HG03354 (cell line): ENCODE measurements around the gene LUC7L2.
"Not testable (repeated sequence)": the region's sequence is repeated elsewhere in the genome, so short reads cannot be mapped to it uniquely, and the experiment has no call there.

ENCODE experiments used
- ATAC-seq: cut with Tn5 transposase; IDR thresholded peaks from one replicate; pipeline ENCODE4 v1.9.1; 2021; ENCODE audit warnings: mild to moderate bottlenecking; ENCODE audit not compliant: unreplicated experiment, poor library complexity, severe bottlenecking

Gene LUC7L2

DNA sequence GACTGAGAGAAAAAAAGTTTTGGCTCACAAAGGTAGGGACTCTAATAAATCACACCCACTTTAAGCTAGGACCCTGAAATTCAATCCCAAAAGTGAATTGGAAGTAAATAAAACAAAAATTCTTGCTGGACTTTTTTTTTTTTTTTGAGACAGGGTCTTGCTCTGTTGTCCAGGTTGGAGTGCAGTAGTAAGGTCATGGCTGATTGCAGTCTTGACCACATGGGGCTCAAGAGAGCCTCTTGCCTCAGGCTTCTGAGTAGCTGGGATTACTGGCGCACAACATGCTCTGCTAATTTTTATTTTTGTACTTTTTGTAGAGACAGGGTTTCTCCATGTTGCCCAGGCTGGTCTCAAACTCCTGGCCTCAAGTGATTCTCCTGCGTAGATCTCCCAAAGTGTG, 5.0 kb upstream of the LUC7L2 start:
- ATAC-seq: no peak

DNA sequence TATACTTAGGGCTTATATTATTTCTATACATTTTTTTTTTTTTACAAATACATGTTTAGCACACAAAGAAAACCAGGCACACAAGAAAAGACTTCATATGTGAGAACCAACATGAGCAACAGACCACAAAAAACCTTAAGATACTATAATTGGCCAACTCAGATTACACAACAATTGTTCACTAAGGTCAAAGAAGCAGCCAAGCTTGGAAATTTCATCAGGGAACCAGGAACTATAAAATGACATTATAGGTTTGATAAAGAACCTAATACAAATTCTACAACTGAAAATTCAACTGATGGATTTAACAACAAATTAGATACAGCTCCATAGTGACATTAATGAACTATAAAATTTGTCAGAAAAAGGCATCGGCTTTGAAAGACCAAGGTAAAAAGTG, 4.4 kb upstream of the LUC7L2 start:
- ATAC-seq: no peak

DNA sequence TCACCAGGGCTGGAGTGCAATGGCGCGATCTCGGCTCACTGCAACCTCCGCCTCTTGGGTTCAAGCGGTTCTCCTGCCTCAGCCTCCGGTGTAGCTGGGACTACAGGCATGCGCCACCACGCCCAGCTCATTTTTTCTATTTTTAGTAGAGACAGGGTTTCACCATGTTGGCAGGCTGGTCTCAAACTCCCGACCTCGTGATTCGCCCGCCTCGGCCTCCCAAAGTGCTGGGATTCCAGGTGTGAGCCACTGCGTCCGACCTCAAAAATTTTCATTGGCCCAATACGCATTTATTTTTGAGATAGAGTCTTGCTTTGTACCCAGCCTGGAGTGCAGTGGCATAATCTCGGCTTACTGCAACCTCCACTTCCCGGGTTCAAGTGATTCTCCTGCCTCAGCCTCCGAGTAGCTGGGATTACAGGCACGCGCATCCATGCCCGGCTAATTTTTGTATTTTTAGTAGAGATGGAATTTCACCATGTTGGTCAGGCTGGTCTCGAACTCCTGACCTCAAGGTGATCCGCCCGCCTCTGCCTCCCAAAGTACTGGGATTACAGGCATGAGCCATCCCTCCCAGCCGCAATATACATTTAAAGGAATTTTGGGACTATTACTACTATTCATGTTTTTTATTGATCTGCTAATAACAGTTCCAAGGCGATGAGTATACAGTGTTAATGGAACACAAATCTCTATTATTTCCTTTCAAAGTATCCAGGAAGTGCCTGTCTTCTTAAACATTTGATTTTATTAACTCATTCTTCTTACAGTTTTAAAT, 1.8 kb upstream of the LUC7L2 start:
- not testable (repeated sequence) for ATAC-seq

DNA sequence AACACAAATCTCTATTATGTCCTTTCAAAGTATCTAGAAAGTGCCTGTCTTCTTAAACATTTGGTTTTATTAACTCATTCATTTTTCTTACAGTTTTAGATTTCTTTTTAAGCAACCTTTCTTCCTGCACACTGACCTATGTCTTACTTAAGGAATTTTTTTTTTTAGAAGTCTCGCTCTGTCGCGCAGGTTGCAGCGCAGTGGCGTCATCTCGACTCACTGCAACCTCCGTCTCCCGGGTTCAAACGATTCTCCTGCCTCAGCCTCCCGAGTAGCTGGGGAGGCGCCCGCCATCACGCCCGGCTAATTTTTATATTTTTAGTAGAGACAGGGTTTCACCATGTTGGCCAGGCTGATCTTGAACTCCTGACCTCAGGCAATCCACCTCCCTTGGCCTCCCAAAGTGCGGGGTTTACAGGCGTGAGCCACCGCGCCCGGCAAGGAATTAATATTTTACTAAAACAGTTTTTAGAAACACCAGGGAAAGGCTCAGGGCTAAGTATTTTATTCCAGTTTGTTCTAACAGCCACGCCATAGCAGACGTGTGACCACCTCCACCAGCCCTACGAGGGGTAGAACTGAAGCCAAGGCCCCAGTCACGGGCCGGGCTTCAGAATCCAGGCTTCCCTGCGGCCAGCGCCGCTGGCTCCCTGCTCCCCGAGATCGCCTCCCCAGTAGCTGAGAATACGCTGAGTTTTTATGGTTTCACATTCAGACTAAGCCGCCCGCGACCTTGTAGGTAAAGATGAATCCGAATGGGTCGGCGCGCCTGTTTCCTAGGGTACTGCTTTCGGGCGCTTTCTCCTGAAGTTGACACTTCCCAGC, 941 bp upstream of the LUC7L2 start:
- peak; percentile 19 for ATAC-seq

DNA sequence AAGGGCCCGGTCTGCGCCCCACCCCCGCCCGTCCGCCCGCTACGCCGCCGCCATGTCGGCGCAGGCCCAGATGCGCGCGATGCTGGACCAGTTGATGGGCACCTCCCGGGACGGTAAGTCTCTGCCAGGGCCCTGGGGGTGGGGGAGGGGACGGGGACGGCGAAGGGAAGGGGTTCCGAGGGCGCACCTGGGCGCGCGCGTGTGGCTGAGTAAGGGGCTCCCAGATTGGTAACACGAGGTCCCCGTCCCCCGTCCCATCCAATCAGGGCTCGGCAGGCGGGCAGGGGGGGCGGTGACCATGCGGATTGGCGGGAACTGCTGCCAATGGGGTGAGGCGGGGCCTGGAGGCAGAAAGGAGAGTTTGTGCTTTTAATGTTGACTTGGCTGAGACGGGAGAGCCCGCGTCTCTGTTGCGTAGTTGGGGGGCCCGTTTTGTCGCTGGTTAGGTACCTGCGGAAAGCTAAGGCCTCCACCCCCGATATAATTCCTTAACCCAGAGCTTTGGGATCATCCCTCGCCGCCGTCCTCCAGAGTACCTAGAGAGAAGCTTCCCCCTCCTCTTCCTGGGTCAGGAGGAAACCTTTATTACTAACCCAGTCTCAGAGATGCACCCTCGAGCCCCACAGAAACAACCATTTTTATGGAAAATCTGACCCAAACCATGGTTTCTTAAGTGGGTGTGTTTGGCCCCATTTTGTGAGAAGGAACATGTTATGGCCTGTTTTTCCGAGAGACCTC, 685 bp downstream of the LUC7L2 start:
- ATAC-seq: peak; percentile 75

DNA sequence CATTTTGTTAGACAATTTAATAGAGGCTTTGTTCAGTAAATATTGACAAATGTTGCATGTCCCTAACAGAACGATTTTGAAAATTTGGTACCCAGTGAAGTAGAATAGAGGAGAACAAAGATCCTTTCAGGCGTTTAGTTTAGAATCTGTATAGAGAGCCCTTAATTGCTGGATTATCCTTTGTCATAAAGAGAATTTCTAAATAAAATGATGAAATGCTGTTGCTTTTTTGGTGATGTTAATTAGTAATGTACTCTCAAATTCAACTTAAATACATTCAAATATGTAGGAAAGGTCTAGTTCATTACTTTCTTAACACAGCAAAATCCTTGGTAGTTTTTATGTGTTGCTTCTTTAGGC, 1.2 kb downstream of the LUC7L2 start:
- ATAC-seq: no peak

DNA sequence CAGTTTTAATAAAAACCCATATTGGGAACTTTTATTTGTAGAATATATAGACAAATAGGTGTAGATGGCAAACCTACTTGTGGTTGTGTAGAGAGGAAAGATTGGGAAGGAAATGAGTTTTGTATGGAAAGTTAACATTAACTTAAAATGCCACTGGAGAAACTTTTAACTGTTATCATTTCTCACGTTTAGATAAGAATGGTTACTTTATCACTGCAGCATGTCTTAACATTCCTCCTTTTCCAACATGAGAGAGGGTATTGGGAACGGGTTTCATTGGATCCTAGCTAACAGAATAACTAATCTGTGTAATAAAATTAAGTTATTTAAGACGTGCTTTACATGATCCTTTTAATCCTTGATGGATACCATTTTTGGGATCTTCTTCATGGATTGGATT, 1.8 kb downstream of the LUC7L2 start:
- ATAC-seq: no peak

DNA sequence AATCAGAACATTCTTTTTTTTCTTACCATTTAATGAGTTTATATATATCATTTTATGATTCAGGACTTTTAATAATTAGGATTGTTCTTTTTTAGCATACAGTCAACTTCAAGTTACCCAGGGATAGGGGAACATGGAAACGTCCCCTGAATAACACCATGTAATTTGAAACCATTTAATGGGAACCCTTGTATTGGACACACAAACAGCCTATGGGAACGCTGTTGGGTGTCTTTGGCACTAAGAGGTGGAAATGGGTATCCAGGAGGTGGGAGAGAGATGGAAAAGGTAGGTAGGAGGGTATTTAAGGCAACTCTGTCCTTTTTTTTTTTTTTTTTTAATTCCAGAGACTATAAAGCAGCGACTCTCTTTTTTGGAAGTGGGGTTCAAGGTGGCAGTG, 2.6 kb downstream of the LUC7L2 start:
- no peak for ATAC-seq

DNA sequence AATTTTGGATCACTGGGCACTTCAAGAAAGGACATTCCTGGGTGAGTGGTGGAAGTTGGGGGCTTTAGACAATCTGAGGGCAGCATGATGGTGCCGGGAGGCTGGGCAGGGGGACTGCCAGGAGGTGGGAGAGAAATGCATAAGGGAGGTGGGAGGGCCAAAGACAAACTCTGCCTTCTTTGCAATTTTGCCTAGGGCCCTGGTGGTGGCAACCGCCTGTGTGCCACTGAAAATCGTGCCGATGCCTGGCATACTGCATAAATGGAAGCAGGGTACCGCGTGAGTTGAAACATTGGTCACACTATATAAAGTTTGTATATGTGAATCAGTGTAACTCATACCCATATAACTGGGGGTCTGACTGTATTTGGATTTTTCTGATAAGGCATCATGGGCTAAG, 3.3 kb downstream of the LUC7L2 start:
- no peak for ATAC-seq

DNA sequence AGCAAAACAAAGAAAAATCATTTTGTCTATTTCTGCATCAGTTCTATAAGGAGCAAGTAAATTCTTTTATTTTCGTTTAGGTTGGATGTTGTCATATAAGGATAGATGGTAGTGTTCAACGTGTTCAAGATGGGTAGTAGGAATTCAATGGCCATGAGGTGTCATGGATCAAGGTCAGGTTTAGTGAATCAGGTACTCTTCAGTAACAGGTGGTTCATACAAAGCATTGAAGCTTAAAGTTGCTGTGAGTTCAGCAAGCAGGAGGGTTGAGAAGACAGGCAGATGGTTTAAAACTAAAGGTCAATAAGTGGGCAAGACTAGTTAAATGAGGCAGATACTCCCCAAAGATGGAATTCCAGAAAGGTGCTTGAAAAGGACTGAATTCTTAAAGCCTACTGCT, 5.6 kb downstream of the LUC7L2 start:
- no peak for ATAC-seq

DNA sequence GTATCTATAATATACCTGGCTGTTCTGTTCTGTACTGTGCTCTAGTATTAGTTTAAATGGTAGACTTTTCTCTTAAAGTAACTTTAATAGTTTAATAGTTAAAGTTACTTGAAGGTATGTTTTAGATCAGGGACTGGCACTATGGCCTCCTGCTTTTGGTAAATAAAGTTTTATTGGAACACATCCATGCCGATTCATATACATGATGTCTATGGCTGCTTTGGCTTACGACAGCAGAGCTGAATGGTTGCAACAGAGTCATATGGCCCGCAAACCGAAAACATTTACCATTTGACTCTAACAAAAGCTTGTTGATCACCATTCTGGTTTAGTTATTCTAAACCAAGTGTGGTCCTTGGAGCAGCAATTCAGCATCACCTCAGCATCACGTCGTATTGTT, 6.7 kb downstream of the LUC7L2 start:
- no peak for ATAC-seq

DNA sequence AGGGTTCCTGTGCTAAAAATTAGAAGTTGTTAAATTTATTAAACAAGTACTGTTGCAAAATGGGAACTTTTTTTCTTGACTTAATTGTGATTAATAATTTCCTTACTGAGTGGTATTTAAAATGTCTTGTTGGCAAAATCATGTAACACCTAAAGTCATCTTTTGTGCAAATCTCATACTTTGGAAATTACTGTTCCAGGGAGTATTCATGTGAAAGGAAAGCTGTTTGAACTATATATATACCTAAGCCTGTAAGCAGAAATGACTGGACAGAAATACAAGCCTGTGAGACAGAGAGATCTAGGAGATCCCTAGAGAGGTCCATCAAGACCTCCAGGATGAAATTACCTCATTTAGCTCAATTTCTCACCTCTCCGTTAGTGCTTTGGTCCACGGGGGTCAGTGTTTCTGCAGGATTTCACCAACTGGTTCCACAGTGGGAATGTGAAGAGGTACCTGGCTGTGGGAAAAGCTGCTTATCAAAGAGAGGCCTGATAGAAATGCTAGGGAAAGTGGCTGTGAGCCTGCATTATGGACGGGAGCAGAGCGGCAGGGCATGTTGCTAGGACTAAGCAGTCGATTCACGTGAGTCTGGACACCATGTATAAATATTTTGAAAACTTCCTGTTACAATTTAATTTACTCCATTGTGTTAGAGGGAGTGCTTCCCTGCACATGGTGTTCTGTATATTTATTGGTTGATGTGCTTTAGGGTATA, 7.9 kb downstream of the LUC7L2 start:
- ATAC-seq: no peak

DNA sequence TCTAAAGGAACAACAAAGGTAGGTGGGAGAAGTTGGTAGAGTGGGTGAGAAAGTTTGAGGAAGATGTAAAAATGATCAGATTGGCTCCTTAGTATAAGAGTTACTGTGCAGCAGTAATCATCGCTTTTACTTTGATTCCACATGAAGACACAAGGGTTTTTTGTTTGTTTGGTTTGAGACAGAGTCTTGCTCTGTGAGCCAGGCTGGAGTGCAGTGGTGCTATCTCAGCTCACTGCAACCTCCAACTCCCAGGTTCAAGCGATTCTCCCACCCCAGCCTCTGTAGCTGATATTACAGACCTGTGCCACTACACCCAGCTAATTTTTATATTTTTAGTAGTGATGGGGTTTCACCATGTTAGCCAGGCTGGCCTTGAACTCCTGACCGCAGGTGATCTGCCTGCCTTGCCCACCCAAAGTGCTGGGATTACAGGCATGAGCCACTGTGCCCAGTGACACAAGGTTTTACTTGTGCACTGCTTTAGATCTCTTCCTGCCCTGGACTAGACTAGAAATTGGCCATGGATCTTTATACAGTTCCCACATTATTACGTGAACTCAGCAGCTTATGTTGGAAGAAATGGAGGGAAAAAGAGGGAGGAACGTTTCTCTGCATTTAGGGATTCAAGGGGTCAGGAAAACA, 10.7 kb downstream of the LUC7L2 start:
- ATAC-seq: no peak

DNA sequence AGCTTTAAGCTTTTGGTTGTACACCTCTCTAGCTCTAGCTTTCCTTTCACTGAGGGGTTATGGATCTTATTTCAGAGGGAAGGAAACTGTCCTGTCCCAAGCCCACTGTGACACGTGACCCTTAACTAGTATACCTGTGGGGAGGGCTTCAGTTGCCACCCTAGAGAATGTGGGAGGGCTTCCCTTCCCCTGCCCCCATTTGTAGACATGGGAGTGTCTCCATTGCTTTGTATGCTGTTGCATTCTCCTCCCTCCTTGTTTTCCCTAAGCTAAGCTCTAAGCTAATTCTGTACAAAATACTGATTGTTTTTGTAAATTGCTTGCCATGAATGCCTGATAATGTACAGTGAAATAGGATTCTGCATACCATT, 11.2 kb downstream of the LUC7L2 start:
- ATAC-seq: no peak

DNA sequence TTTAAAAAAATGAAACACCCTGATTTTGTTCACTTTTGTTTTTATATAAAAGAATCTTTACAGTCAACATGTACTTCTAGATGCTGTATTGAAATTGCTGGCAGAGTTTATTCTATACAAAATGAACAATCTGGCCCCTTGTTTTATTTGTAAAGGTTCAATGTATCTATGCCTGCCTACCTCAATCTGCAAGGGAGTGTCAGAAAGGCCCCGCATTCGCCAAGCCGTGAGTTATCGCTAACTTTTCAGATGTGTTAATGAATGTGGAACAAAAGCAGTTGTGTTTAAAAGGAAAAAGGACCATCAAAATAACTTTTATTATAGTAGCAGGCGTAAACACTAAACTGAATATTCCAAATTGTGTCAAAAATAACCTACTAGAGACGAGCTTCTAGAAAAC, 14.6 kb downstream of the LUC7L2 start:
- ATAC-seq: no peak

DNA sequence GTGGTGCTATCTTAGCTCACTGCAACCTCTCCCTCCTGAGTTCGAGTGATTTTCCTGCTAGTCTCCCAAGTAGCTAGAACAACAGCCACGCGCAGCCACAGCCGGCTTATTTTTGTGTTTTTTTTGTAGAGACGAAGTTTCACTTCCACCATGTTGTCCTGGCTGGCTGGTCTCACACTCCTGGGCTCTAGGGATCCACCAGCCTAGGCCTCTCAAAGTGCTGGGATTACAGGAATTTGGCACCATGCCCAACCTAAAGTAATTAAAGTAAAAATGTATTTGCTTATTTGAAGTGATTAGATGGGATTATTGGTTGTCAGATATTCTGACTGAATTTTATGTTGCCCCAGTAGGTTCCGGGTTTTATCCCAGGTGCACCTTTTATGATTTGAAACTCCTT, 22.7 kb downstream of the LUC7L2 start:
- no peak for ATAC-seq

DNA sequence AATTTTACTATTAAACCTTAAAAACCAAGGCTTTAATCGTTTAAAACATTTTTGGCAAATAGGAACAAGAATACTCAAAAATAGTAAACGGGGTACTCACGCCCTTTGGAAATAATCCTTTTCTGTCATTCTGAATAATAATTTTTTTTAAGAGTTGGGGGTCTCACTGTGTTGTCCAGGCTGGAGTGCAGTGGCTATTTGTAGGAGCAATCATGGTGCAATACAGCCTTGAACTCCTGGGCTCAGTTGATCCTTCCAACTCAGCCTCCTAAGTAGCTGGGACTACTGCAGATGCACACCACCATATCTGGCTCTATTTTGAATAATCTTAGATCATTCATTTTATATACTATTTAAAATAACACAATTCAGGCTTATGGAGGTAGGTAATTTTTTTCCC, 24.9 kb downstream of the LUC7L2 start:
- no peak for ATAC-seq

DNA sequence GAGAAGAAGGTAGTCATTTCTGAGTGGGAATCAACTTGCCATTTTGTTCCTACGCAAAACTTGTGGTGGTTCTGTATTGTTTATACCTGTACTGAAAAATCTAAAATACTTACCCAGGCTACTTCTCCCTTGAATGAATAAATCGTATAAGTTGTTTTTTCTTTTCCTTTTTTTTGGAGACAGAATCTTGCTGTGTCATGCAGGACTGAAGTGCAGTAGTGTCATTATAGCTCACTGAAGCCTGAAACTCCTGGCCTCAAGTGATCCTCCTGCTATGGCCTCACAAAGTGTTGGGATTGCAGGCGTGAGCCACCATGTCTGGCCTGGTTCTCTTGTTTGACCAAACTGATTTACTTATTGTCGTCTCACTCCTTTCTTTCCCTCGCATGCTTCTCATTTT, 27.9 kb downstream of the LUC7L2 start:
- ATAC-seq: no peak

DNA sequence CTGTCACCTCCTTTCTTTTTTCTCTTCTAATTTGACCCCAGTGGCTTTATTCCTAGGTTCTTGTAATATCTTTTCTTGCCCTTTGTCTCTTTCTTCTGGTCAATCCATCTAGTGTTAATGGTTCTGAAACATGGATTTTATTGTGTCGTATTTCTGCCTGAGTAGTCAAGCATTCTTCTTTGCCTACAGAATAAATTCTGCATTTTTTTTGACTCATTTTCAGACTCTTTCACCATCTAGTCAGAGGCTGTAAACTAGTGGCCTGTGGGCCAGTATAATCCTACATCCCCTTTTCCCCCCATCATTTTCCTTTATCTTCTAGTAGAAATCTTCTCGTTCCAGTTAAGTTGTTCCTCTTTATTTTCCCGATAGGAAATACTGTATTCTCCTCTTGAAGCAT, 29.4 kb downstream of the LUC7L2 start:
- no peak for ATAC-seq

DNA sequence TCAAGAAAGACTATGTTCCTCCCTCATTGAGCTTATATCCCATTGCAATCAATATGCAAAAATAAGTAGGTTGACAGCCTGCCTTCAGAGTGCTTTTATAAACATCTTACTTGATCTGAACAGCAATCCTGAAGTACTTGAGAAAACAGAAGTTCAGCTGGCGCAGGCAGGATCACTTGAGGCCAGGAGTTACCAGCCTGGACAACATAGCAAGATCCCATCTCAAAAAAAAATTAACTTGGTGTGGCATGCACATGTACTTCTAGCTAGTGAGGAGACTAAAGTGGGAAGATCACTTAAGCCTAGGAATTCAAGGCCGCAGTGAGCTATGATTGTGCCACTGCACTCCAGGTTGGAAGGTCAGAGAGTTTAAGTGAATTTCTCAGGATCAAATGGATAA, 30.1 kb downstream of the LUC7L2 start:
- no peak for ATAC-seq
